Amniotic epithelial cell (primary cell): ENCODE measurements around the gene AQP10.
"Not testable (repeated sequence)": the region's sequence is repeated elsewhere in the genome, so short reads cannot be mapped to it uniquely, and the experiment has no call there.

Source experiments
- DNase-seq: peaks from one replicate; pipeline ENCODE4 v3.0.0-alpha.2; 2010; ENCODE audit warnings: low read depth

The AQP10 gene, protein sequence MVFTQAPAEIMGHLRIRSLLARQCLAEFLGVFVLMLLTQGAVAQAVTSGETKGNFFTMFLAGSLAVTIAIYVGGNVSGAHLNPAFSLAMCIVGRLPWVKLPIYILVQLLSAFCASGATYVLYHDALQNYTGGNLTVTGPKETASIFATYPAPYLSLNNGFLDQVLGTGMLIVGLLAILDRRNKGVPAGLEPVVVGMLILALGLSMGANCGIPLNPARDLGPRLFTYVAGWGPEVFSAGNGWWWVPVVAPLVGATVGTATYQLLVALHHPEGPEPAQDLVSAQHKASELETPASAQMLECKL

DNA sequence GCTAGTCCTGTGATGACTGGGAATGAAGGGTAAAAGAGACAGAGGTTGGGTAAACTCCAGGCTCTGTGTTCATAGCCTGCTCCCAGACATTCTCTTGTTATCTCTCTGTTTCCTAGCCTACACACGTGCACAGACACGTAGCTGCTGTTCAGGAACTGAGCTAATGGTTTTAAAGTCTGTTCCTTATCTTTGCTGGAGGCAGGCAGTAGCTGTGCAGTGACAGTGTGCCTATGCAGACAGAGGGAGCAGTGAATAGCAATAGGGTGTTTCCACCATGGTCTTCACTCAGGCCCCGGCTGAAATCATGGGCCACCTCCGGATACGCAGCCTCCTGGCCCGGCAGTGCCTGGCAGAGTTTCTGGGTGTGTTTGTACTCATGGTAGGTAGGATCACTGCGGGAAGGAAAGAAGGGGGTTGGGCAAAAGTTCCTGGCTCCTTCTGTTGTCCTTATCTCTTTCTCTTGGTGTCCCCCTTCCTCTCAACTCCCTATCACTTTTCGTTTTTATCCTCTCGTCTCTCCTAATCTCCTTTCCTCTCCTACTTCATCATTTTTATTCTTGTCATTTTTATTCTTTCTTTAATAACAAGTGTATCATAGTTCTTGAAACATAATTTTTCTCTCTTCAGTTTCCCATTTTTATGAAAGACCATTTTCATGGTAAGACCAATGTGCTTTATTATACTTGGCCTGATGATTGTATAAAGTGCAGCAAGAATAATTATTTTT is at the start of gene AQP10:
Gene AQP10 (plus strand): TSS at position 212 of the 727 bp plus-strand sequence. CDS start 63 bp downstream, at position 275.
- peak; percentile 87 for DNase-seq

DNA sequence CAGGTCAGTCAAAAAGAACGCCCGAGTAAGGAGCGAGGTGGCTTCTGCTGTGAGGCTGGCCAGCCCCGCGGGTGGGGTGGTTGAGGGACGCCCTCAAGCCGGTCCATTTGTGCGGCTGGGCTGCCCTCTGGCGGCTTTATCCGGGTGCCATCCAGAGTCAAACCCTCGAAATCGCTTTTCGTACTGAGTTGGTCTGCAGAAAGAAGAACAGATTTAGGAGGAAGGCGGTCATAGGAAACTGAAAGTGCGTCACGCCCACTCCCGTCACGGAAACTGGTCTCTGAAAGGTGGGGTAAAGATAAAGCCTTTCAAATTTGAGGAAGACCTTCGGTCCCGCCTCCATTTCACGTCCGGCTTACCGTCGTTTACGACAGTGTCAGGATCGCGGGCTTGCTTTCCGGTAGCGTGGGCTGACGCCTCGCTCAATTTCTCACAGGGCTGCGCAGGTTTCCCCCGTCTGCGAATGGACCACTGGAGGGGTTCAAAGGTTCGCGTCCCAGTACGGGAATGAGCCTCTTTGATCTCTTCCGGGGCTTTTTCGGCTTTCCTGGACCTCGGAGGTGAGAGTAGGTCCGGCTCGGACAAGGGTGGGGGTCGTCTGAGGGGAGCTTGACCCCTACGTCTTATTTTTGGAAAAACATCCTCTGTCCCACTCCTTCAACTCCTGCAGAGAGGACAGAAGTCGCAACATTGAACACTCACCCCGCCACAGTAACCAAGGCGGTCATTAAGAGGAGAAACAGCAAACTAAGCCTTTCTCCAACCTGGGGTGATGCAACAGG is 48.5 kb upstream of the AQP10 start, which contains the start of gene HAX1:
Gene HAX1 (plus strand): TSS at position 413 of the 782 bp plus-strand sequence. CDS start 95 bp downstream, at position 508.
- DNase-seq, result peak; percentile 94

DNA sequence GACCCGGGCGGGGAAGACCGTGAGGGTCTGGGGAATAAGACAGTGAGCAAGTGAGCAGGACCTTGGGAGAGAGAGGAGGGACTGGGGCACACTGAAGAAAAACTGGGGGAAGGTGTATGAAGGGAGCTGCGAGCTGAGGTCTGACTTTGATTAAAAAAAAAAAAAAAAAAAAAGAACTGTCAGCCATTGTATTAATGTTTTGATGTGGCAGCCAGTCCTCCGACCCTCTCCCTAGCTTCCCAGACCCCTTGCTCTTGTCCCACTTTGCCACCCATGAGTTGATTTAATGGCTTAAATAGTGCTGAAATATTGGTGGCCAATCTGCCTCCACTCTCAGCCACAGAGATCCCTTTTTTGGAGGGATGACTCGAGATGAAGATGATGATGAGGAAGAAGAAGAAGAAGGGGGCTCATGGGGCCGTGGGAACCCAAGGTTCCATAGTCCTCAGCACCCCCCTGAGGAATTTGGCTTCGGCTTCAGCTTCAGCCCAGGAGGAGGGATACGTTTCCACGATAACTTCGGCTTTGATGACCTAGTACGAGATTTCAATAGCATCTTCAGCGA is 47.8 kb upstream of the AQP10 start:
- no peak for DNase-seq

DNA sequence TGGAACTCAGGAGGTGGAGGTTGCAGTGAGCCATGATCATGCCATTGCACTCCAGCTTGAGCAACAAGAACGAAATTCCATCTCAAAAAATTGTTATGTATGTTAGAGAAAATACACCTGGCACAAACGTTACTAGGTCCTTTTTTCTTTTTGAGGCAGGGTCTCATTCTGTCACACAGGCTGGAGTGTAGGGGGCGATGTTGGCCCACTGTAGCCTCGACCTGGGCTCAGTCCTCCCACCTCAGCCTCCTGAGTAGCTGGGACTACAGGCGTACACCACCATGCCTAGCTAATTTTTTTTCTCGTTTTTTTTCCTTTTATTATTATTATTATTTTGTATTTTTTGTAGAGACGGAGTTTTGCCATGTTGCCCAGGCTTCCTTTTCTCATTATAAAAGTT is 44.1 kb upstream of the AQP10 start:
- no peak for DNase-seq

DNA sequence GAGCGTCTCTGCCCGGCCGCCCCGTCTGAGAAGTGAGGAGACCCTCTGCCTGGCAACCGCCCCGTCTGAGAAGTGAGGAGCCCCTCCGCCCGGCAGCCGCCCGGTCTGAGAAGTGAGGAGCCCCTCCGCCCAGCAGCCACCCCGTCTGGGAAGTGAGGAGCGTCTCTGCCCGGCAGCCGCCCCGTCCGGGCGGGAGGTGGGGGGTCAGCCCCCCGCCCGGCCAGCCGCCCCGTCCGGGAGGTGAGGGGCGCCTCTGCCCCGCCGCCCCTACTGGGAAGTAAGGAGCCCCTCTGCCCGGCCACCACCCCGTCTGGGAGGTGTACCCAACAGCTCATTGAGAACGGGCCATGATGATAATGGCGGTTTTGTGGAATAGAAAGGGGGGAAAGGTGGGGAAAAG is 33.3 kb upstream of the AQP10 start:
- not testable (repeated sequence) for DNase-seq

DNA sequence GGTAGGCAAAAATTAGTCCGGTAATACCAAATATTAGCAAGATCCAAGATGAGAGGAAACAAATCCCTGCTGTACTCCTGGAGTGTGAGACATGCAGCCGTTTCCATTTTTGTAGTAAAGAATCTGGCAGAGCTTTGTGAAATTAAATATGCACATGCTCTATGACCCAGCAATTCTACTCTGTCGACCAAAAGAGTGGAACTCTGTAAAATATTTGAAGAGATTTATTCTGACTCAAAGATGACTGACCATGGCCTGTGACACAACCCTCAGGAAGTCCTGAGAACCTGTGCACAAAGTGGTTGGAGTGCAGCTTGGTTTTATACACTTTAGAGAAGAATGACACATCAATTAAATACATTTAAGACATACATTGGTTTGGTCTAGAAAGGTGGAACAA is 32.2 kb upstream of the AQP10 start:
- no peak for DNase-seq

DNA sequence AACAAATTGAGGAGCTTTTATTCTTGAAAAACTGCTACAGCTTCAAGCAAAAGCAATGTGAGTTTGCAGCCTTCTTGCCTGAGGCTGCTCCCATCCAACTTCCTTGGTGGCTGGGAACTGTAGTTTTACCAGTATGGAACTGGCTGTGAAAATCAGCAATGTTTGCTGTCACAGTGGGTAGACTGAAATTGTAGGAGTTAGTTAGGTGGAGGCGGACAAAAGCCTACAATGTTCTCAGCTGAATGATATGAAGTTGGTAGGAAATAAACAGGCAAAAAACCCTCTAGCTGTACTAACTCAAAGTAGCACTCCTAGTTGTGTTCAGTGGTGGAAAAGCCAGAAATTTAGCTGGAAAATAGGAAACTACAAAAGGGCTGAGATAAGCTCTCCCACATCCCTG is 30.0 kb upstream of the AQP10 start:
- DNase-seq, result no peak

DNA sequence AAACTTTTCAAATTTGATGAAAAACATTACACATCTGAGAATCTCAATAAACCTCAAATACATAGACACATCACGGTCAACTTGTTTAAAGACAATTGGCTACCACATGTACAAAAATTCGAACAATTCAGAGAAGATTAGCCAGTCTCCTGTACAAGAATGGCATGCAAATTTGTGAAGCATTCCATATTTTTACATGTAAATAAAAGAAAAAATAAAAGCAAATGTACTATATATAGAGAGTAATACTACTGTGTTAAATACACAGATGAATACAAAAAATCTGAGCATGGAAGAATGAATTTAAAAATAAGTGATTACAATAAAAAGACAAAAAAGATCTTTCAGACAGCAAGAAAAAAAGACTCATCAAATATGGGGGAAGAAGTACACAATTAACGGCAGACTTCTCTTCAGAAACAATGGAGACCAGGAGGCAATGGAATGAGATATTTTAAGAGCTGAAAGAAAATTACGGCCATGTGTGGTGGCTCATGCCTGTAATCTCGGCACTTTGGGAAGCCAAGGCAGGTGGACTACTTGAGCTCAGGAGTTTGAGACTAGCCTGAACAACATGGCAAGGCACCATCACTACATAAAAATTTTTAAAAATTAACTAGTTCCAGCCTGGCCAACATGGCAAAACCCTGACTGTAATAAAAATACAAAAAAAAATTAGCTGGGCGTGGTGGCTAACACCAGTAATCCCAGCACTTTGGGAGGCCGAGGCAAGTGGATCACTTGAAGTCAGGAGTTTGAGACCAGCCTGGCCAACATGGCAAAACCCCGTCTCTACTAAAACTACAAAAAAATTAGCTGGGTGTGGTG is 25.3 kb upstream of the AQP10 start:
- no peak for DNase-seq

DNA sequence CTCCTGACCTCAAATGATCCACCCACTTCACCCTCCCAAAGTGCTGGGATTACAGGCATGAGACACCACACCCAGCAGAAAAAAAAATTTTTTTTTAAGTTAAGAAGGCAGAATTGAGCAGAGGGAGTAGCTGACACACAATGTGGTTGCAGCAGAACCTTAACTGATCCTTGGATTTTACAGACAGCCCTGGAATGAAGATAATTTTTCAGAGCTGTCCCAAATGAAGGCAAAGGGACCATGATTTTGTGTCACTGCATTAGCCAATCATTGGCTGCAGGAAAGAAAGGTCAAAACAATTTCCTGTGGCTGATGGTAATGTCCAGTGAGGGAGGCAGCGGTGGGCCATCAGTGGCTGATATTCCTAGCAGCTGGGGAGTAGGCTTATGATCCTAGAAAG is 19.3 kb upstream of the AQP10 start:
- DNase-seq, result no peak

DNA sequence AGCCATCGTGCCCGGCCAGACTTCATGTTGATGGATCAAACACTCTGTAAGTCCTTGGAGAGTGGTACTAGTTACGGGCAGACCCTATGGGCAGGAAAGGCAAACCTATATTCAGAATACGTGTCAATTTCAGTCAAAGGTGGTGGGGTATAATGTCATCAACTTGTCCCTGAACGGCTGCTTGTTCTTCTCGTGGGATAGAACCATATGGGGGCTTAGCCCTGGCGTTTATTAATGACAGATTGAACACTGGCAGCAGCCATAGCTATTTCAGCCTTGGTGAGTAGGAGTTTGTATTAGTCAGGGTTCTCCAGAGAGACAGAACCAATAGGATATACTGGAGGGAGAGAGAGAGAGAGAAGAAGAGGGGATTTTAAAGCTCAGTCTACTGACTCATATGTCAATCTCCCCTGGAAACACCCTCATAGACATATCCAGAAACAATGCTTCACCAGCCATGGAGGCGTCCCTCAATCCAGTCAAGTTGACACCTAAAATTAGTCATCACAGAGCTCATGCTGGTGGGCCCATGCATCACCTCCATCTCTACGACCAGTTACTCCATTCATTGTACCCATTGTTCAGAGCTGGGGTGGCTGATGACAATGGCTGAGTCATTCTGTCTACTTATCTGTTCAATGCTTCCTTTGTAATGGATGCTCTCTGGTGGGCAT is 16.1 kb upstream of the AQP10 start:
- DNase-seq, result peak; percentile 13

DNA sequence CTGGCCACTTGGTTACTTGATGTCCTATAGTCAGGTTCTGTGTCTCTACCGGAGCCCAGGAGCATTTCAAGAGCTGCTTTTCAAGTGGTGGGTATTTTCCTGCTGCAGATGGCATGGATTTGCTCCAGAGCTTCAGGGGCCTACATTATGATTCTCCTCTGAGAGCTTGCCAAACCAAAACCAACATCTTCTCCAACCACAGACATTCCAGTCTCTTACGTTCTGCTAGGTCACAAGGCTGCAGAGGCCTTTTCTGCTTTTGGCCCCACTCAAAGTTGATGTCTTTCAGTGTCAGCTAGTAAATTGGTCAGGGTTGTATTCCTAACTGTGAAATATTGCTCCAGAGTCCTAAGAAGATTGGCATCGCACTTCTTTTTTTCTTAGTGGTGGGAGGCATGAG is 14.7 kb upstream of the AQP10 start:
- DNase-seq, result peak; percentile 80

DNA sequence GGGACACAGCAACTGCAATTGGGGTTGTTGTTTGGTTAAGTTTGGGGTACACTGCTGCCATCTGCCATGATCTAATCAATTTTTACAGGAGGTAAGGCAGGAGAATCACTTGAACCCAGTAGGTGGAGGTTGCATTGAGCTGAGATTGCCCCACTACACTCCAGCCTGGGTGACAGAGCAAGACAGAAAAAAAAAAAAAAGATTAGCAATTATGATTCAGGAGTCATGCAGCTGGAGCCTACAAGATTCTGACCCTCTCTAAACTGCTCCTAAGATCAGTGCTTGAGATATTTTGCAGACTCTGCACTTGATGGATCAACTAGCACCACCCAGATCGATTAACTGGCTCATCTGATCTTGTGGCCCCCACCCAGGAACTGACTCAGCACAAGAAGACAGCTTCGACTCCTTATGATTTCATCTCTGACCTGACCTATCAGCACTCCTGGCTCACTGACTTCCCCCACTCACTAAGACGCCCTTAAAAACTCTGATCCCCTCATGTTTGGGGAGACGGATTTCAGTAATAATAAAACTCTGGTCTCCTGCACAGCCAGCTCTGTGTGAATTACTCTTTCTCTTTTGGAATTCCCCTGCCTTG is 13.1 kb upstream of the AQP10 start:
- DNase-seq, result not testable (repeated sequence)

DNA sequence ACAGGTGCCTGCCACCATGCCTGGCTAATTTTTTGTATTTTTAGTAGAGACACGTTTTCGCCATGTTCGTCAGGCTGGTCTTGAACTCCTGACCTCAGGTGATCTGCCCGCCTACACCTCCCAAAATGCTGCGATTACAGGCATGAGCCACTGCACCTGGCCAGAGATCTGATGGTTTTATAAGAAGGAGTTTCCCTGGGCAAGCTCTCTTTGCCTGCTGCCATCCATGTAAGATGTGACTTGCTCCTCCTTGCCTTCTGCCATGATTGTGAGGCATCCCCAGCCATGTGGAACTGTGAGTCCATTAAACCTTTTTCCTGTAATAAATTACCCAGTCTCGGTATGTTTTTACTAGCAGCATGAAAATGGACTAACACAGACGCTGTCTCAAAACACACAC is 11.8 kb upstream of the AQP10 start:
- DNase-seq, result not testable (repeated sequence)

DNA sequence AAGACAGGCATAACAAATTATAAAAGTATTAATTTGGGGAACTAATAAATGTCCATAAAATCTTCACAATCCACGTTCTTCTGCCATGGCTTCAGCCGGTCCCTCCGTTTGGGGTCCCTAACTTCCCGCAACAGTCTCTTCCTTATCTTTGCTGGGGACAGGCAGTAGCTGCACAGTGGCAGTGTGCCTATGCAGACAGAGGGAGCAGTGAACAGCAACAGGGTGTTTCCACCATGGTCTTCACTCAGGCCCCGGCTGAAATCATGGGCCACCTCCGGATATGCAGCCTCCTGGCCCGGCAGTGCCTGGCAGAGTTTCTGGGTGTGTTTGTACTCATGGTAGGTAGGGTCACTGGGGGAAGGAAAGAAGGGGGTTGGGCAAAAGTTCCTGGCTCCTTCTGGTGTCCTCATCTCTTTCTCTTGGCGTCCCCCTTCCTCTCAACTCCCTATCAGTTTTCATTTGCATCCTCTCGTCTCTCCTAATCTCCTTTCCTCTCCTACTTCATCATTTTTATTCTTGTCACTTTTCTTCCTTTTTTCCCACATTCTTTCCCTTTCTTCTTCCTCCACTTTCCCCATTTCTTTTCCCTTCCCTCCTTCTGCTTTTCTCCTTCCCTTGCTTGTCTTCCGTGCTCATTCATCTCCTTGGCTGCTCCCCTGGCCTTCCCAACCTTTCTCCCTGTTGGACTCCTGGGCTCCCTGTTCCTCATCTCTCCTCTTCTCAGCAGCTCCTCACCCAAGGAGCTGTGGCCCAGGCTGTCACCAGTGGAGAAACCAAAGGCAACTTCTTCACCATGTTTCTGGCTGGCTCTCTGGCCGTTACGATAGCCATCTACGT is 8.4 kb upstream of the AQP10 start:
- DNase-seq, result not testable (repeated sequence)

DNA sequence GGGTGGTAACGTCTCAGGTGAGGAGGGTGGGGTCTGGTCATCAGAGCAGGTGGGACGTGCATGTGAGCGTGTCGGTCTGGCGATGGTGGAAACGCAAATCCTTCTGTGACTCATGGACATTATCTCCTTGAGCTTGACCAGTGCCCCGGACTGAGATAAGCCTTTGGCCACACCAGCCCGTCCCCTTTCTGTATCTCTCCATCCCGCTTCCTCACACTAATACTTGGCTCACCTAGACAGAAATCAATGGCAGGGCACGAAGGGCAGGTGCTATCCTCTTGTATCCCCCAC is 7.9 kb upstream of the AQP10 start:
- DNase-seq, result no peak

DNA sequence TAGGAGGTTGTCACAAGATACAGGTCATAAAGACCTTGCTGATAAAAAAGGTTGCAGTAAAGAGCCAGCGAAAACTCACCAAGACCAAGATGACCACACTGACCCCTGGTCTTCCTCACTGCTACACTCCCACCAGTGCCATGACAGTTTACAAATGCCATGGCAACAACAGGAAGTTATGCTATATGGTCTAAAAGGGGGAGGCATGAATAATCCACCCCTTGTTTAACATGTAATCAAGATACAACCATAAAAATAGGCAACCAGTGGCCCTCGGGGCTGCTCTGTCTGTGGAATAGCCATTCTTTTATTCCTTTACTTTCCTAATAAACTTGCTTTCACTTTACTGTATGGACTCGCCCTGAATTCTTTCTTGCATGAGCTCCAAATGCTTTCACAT is 6.7 kb upstream of the AQP10 start:
- DNase-seq, result not testable (repeated sequence)

DNA sequence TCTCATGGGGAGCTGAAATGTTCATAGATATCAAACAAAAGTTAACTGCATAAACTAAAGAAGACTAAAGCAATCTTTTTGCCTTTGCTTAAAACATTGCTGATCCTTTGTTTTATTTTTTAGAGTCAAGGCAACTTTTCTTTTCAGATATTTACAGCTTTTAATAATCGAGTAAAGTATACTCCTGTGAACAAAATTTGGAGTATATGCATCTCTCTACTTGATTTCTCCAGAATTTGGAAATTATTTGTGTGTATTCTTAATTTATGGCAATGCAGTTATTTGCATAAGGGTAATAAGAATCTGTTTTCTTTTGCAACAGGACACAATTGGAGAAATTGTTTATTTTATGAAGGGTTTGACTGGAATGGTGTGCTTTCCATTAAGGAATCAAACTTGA is 4.2 kb upstream of the AQP10 start:
- no peak for DNase-seq

DNA sequence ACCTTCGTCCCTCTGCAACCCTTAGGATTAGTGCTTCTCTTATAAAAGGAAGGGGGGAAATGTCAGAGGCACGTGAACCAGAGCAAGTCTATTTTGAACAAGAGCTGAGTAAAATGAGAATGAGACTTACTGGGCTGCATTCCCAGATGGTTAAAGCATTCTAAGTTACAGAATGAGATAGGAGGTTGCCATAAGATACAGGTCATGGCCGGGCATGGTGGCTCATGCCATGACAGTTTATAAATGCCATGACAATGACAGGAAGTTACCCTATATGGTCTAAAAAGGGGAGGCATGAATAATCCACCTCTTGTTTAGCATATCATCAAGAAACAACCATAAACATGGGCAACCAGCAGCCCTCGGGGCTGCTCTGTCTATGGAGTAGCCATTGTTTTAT is 2.5 kb upstream of the AQP10 start:
- DNase-seq, result no peak

DNA sequence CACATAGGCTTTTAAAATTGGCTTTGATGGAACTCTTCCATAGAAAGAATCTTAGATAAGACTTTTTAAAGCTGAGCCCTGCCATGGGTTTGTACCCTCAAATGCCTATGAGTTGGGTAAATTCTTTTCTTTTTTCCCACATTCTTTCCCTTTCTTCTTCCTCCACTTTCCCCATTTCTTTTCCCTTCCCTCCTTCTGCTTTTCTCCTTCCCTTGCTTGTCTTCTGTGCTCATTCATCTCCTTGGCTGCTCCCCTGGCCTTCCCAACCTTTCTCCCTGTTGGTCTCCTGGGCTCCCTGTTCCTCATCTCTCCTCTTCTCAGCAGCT is 679 bp downstream of the AQP10 start:
- not testable (repeated sequence) for DNase-seq

DNA sequence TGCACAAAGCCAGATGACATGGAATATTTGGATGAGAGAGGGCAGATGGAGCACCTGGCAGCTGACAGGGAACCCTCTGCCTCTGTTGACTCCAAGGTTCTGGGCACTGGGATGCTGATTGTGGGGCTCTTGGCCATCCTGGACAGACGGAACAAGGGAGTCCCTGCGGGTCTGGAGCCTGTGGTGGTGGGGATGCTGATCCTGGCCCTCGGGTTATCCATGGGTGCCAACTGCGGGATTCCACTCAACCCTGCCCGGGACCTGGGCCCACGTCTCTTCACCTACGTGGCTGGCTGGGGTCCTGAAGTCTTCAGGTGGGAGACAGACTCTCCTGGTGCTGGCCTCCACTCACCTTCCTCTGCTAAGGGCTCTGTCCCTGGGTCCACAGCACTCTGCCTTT is 2.6 kb downstream of the AQP10 start:
- DNase-seq, result no peak
